H1 (cell line): ENCODE data around the gene TMPRSS15. TPM values are rescaled to one million over a fixed set of nuclear protein-coding genes. Genes with fewer than 3 reads are reported as not detected.

ENCODE experiments used
- CTCF ChIA-PET: fragments of 300-600 bp; sonication (Branson Sonifier 250); formaldehyde crosslinking; loops from one replicate; lab custom pipeline; 2021; ENCODE audit not compliant: partially characterized antibody; lab: Charles Lee
- POLR2A ChIA-PET: fragments of 300-600 bp; sonication (Branson Sonifier 250); formaldehyde crosslinking; loops from one replicate; lab custom pipeline; 2021; ENCODE audit warnings: inconsistent platforms; ENCODE audit not compliant: partially characterized antibody; lab: Charles Lee
- DNase-seq, 2 experiments: peaks; one replicate each; pipeline versions ENCODE4 v3.0.0 to v3.0.0-alpha.2; 2010 to 2022; ENCODE audit warnings: low spot score in 2 of 2, low read depth in 1 of 2, mixed read lengths in 1 of 2
- FAIRE-seq: peaks from 2 replicates; lab custom pipeline; 2011; peaks lifted over from hg19 to GRCh38; lab: Jason Lieb, UNC
- H2AFZ ChIP-seq: 2 replicates; pipeline ENCODE4 v1.8.1; 2012; ENCODE audit warnings: low read length, inconsistent platforms
- H2AK5ac ChIP-seq: 2 replicates; pipeline ENCODE4 v1.6.1; 2013; ENCODE audit warnings: low read depth, low read length
- H2BK120ac ChIP-seq: replicated peaks from 2 replicates; pipeline ENCODE3; 2013; ENCODE audit warnings: low read depth, low read length, inconsistent platforms
- H2BK12ac ChIP-seq: 2 replicates; pipeline ENCODE4 v1.6.1; 2013; ENCODE audit warnings: low read depth, low read length
- H2BK15ac ChIP-seq: 2 replicates; pipeline ENCODE4 v1.6.1; 2013; ENCODE audit warnings: low read length
- H2BK20ac ChIP-seq: 2 replicates; pipeline ENCODE4 v1.6.1; 2013; ENCODE audit warnings: low read length
- H2BK5ac ChIP-seq: 2 replicates; pipeline ENCODE4 v1.6.1; 2013; ENCODE audit warnings: low read depth, low read length
- H3K14ac ChIP-seq: 2 replicates; pipeline ENCODE4 v1.6.1; 2013; ENCODE audit warnings: inconsistent platforms; ENCODE audit not compliant: insufficient read length
- H3K18ac ChIP-seq: 2 replicates; pipeline ENCODE4 v1.6.1; 2013; ENCODE audit warnings: low read length; ENCODE audit errors: extremely low read depth
- H3K23ac ChIP-seq: 2 replicates; pipeline ENCODE4 v1.6.1; 2013; ENCODE audit warnings: inconsistent platforms; ENCODE audit not compliant: insufficient read length
- H3K23me2 ChIP-seq: 2 replicates; pipeline ENCODE4 v1.6.1; 2013; ENCODE audit warnings: low read depth, low read length
- H3K27ac ChIP-seq: 2 replicates; pipeline ENCODE4 v1.6.1; 2011; ENCODE audit warnings: low read depth, low read length, inconsistent platforms
- H3K27me3 ChIP-seq, 4 experiments: replicated peaks in 1 of 4; 1 replicate in 1 of 4; 2 replicates in 3 of 4; pipeline versions ENCODE4 v1.6.1 to v1.8.1; 2011 to 2013; ENCODE audit warnings: low read length in 3 of 4, mild to moderate bottlenecking in 3 of 4, inconsistent platforms in 2 of 4, mixed read lengths in 2 of 4, moderate library complexity in 1 of 4; ENCODE audit not compliant: control insufficient read depth in 3 of 4, insufficient read depth in 3 of 4; ENCODE audit errors: extremely low read depth in 1 of 4
- H3K36me3 ChIP-seq, 4 experiments: 2 replicates each; pipeline versions ENCODE4 v1.6.1 to v1.8.1; 2011 to 2013; ENCODE audit warnings: mild to moderate bottlenecking in 4 of 4, low read length in 3 of 4, moderate library complexity in 2 of 4, control low read depth in 1 of 4, inconsistent platforms in 1 of 4; ENCODE audit not compliant: insufficient read depth in 4 of 4, control insufficient read depth in 2 of 4
- H3K4ac ChIP-seq: replicated peaks from 2 replicates; pipeline ENCODE3; 2013; ENCODE audit warnings: low read length, low read depth, mixed read lengths, inconsistent platforms; ENCODE audit not compliant: insufficient read length
- H3K4me1 ChIP-seq, 4 experiments: replicated peaks in 1 of 4; 1 replicate in 1 of 4; 2 replicates in 3 of 4; pipeline versions ENCODE4 v1.6.1 to v1.8.1; 2011 to 2013; ENCODE audit warnings: low read length in 3 of 4, inconsistent platforms in 2 of 4, mixed read lengths in 1 of 4; ENCODE audit not compliant: insufficient read depth in 4 of 4, control insufficient read depth in 3 of 4
- H3K4me2 ChIP-seq, 2 experiments: 2 replicates each; pipeline versions ENCODE4 v1.6.1 to v1.8.1; 2011 to 2013; ENCODE audit warnings: low read depth in 2 of 2, low read length in 2 of 2, control low read depth in 1 of 2, inconsistent platforms in 1 of 2, mild to moderate bottlenecking in 1 of 2; ENCODE audit not compliant: insufficient read depth in 1 of 2
- H3K4me3 ChIP-seq, 4 experiments: fragments of 200-600, 300-600 bp in 1 of 4; sonication (generic), shearing (Covaris generic), sonication (Bioruptor Twin) in 1 of 4; 2 replicates each; pipeline versions ENCODE4 v1.5.1 to v1.8.1; 2011 to 2016; ENCODE audit warnings: low read length in 4 of 4, low read depth in 3 of 4, control low read depth in 2 of 4, inconsistent platforms in 2 of 4, mild to moderate bottlenecking in 2 of 4, mixed read lengths in 1 of 4, moderate library complexity in 1 of 4; ENCODE audit not compliant: insufficient read depth in 2 of 4; ENCODE audit errors: extremely low read depth in 1 of 4
- H3K56ac ChIP-seq: replicated peaks from 2 replicates; pipeline ENCODE3; 2013; ENCODE audit warnings: low read depth, mild to moderate bottlenecking, mixed read lengths, low read length, inconsistent platforms; ENCODE audit not compliant: insufficient read length
- H3K79me1 ChIP-seq: 2 replicates; pipeline ENCODE4 v1.6.1; 2013; ENCODE audit warnings: low read depth, low read length, control low read depth
- H3K79me2 ChIP-seq, 2 experiments: 2 replicates each; pipeline versions ENCODE4 v1.6.1 to v1.8.1; 2012 to 2013; ENCODE audit warnings: low read length in 2 of 2, mild to moderate bottlenecking in 2 of 2, inconsistent platforms in 1 of 2; ENCODE audit not compliant: insufficient read depth in 2 of 2, control insufficient read depth in 1 of 2
- H3K9ac ChIP-seq, 4 experiments: replicated peaks in 1 of 4; 1 replicate in 1 of 4; 2 replicates in 3 of 4; pipeline versions ENCODE4 v1.6.1 to v1.8.1; 2011 to 2013; ENCODE audit warnings: low read depth in 3 of 4, low read length in 3 of 4, control low read depth in 2 of 4, mild to moderate bottlenecking in 2 of 4, moderate library complexity in 2 of 4, inconsistent platforms in 1 of 4; ENCODE audit errors: extremely low read depth in 1 of 4
- H3K9me3 ChIP-seq, 2 experiments: 2 replicates each; pipeline versions ENCODE4 v1.6.1 to v1.8.1; 2012 to 2013; ENCODE audit warnings: mild to moderate bottlenecking in 2 of 2, moderate library complexity in 2 of 2, control low read depth in 1 of 2, inconsistent platforms in 1 of 2, low read depth in 1 of 2, low read length in 1 of 2, mixed read lengths in 1 of 2; ENCODE audit not compliant: insufficient read depth in 2 of 2
- H4K20me1 ChIP-seq, 2 experiments: replicated peaks in 1 of 2; 2 replicates each; pipeline versions ENCODE3 to v1.8.1; 2011 to 2013; ENCODE audit warnings: inconsistent platforms in 2 of 2, low read length in 2 of 2, mild to moderate bottlenecking in 1 of 2; ENCODE audit not compliant: insufficient read depth in 2 of 2, control insufficient read depth in 1 of 2
- H4K5ac ChIP-seq: 2 replicates; pipeline ENCODE4 v1.6.1; 2013; ENCODE audit warnings: low read length, low read depth, mixed read lengths, inconsistent platforms; ENCODE audit not compliant: insufficient read length
- H4K8ac ChIP-seq: 2 replicates; pipeline ENCODE4 v1.8.0; 2013; ENCODE audit warnings: mild to moderate bottlenecking, moderate library complexity, low read length, inconsistent platforms; ENCODE audit not compliant: insufficient read depth; ENCODE audit errors: extremely low read depth
- H4K91ac ChIP-seq: replicated peaks from 2 replicates; pipeline ENCODE3; 2013; ENCODE audit warnings: low read length, mixed read lengths, inconsistent platforms; ENCODE audit not compliant: insufficient read length
- BCL11A ChIP-seq, 2 experiments: IDR thresholded peaks; one replicate each; pipeline ENCODE4 v1.6.1; 2011; ENCODE audit warnings: low read depth in 2 of 2, low read length in 2 of 2, mild to moderate bottlenecking in 2 of 2
- CBX5 ChIP-seq: fragments of 300-800, 300-1000 bp; sonication (generic); IDR thresholded peaks from 2 replicates; pipeline ENCODE4 v1.7.1; 2016; ENCODE audit warnings: antibody characterized with exemption, low read length, low read depth
- CHD2 ChIP-seq: IDR thresholded peaks from 2 replicates; pipeline ENCODE4 v1.6.1; 2012; ENCODE audit warnings: low read length, improper control_type of control experiment
- CTCF ChIP-seq, 3 experiments: IDR thresholded peaks; 1 replicate in 2 of 3; 2 replicates in 1 of 3; pipeline versions ENCODE4 v1.5.1 to v1.6.1; 2011; ENCODE audit warnings: low read length in 3 of 3, mild to moderate bottlenecking in 3 of 3, inconsistent platforms in 2 of 3, low read depth in 1 of 3, moderate library complexity in 1 of 3; ENCODE audit not compliant: insufficient read depth in 1 of 3; ENCODE audit errors: control extremely low read depth in 1 of 3
- HDAC6 ChIP-seq: IDR thresholded peaks from one replicate; pipeline ENCODE4 v1.7.1; 2012; ENCODE audit warnings: low read depth, mild to moderate bottlenecking, inconsistent platforms, low read length, moderate library complexity
- KDM5A ChIP-seq: fragments of 200-600 bp; IDR thresholded peaks from 2 replicates; pipeline ENCODE4 v1.7.1; 2012; ENCODE audit warnings: mild to moderate bottlenecking, low read length, inconsistent platforms, mixed read lengths
- POU5F1 ChIP-seq: IDR thresholded peaks from 2 replicates; pipeline ENCODE4 v1.6.1; 2011; ENCODE audit warnings: low read depth, mild to moderate bottlenecking, low read length, moderate library complexity
- SIRT6 ChIP-seq: IDR thresholded peaks from one replicate; pipeline ENCODE4 v1.7.1; 2012; ENCODE audit warnings: low read length, inconsistent platforms
- SP2 ChIP-seq: IDR thresholded peaks from 2 replicates; pipeline ENCODE4 v1.6.1; 2012; ENCODE audit warnings: mild to moderate bottlenecking, low read length, inconsistent platforms
- SP4 ChIP-seq: IDR thresholded peaks from 2 replicates; pipeline ENCODE4 v1.6.1; 2012; ENCODE audit warnings: low read length, inconsistent platforms
- SUZ12 ChIP-seq: fragments of 200-600 bp; sonication (generic); IDR thresholded peaks from 2 replicates; pipeline ENCODE4 v1.6.1; 2012; ENCODE audit warnings: mild to moderate bottlenecking, inconsistent platforms, low read length, moderate library complexity, mixed read lengths
- WGBS, 2 experiments: shearing (Covaris generic) in 1 of 2; methylation state at CpG; one replicate each; pipeline versions ENCODE4 v1.1.6 to v1.1.7; 2013 to 2015; ENCODE audit warnings: low lambda C conversion rate in 2 of 2, mixed read lengths in 2 of 2, inconsistent platforms in 1 of 2, low coverage in 1 of 2, missing lambda C conversion rate in 1 of 2; ENCODE audit not compliant: insufficient replicate concordance in 2 of 2, insufficient coverage in 1 of 2, insufficient read length in 1 of 2; ENCODE audit errors: extremely low coverage in 1 of 2, missing lambda C conversion rate in 1 of 2; 5-methylcytosine and 5-hydroxymethylcytosine counted together
- polyA plus RNA-seq, 7 experiments: library from polyadenylated mRNA; depleted of rRNA in 3 of 7; stranded (reverse) in 5 of 7; unstranded in 2 of 7; fragments of >200 nt in 5 of 7; fragments of 200-250 nt in 2 of 7; gene quantifications; 1 replicate in 5 of 7; 2 replicates in 1 of 7; 4 replicates in 1 of 7; pipeline versions ENCODE4 v1.2.1 to v1.2.3, GENCODE V29; 2011 to 2013; ENCODE audit warnings: missing spikeins in 2 of 7, mixed read lengths in 2 of 7
- total RNA-seq: library from RNA; stranded (reverse); fragmentation: NEBNext Ultra II Directional; extraction: Animal tissue kit (Norgen Biotek cat#: 25700); gene quantifications from 2 replicates; pipeline ENCODE4 v1.2.1, GENCODE V29; 2021
- TF ChIP-seq, protein P1 (sequence below): IDR thresholded peaks from 2 replicates; pipeline ENCODE4 v1.6.1; 2012; ENCODE audit warnings: low read length, inconsistent platforms

TMPRSS15 gene
- total and polyA plus RNA-seq, 2 of the 8 experiments (the other 6 are each of a cell fraction or from before 2014, with no cell fraction given): not detected

DNA sequence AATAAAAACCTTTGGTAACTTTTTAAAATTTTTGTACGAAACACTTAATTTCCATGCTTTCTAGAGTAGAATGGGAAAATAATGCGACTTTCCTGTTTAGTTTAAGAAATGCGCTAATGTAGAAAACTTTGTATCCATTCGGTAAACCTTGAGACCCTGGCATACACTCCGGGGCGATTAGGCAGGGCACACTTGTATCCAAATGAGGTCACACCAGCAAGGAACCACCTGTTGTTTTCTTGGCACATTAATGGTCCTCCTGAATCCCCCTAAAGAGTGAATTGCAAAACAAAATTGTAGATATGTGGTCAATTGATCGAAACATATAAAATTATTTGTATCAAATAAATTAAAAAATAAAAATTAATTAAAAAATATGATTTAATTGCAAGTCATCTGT is 133.7 kb downstream of the TMPRSS15 start:
- Histone ChIP-seq H4K8ac (no peak overlapping the region), H3K79me2 (no peaks in the 10 kb centered on the region), H3K79me1 (no peaks in the 10 kb centered on the region), H2AFZ (no peak overlapping the region), H3K27me3 (no peaks in the 10 kb centered on the region), H3K36me3 (no peaks in the 10 kb centered on the region), H4K5ac (no peak overlapping the region), H3K9me3 (no peaks in the 10 kb centered on the region), H3K27ac (no peak overlapping the region), H3K18ac (no peak overlapping the region), H2BK15ac (no peak overlapping the region), H3K4me2 (no peak overlapping the region), H2BK20ac (no peak overlapping the region), H3K56ac (no peak overlapping the region), H3K23ac (no peak overlapping the region), H3K23me2 (no peaks in the 10 kb centered on the region), H2BK5ac (no peak overlapping the region), H3K9ac (no peak overlapping the region), H4K20me1 (no peaks in the 10 kb centered on the region), H2AK5ac (no peak overlapping the region), H3K4me1 (no peaks in the 10 kb centered on the region), H3K4me3 (no peak overlapping the region), H3K4ac (no peak overlapping the region), H2BK12ac (no peak overlapping the region), H4K91ac (no peak overlapping the region), H2BK120ac (no peak overlapping the region), H3K14ac (no peak overlapping the region)
- WGBS, 2 experiments: 92% methylated on average over 7 of the region's 7 CpGs; no CpG with 5 or more reads in 1 of the 2 experiments
- FAIRE-seq (no peak), DNase-seq (no peak)
- POLR2A ChIA-PET: no interaction called here
- CTCF ChIA-PET: no interaction called here
- TF ChIP-seq, protein P1, sequence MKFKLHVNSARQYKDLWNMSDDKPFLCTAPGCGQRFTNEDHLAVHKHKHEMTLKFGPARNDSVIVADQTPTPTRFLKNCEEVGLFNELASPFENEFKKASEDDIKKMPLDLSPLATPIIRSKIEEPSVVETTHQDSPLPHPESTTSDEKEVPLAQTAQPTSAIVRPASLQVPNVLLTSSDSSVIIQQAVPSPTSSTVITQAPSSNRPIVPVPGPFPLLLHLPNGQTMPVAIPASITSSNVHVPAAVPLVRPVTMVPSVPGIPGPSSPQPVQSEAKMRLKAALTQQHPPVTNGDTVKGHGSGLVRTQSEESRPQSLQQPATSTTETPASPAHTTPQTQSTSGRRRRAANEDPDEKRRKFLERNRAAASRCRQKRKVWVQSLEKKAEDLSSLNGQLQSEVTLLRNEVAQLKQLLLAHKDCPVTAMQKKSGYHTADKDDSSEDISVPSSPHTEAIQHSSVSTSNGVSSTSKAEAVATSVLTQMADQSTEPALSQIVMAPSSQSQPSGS: no peak
- no peak for TF ChIP-seq CHD2
- TF ChIP-seq POU5F1: no peak
- no peak for TF ChIP-seq HDAC6
- no peak for TF ChIP-seq KDM5A
- no peak for TF ChIP-seq SP4
- TF ChIP-seq SP2: no peak
- TF ChIP-seq CTCF (IDR thresholded peaks at IDR 0.05; ENCODE audit: control extremely low read depth in 1 of 3, insufficient read depth in 1 of 3, low read depth in 1 of 3, low read length in 3 of 3): no peak
- TF ChIP-seq SIRT6: no peak
- TF ChIP-seq CBX5: no peak
- TF ChIP-seq BCL11A (IDR thresholded peaks at IDR 0.05; ENCODE audit: low read depth in 2 of 2, low read length in 2 of 2): no peak
- TF ChIP-seq SUZ12: no peak
